PC-3 (cell line): ENCODE measurements around the gene OXCT1. TPM values are rescaled to one million over a fixed set of nuclear protein-coding genes. Genes with fewer than 3 reads are reported as not detected.

Experiments used
- ATAC-seq: fragments of 200-7000 bp; cut with Tn5 transposase; 2 replicates; pipeline ENCODE4 v1.9.1; 2020; ENCODE audit warnings: mild to moderate bottlenecking, moderate library complexity
- BruUV-seq: library from RNA; stranded (reverse); fragments of 400-500 nt; replicated peaks from 2 replicates; lab custom pipeline; 2021; lab: Mats Ljungman, UMichigan
- CTCF ChIA-PET: fragments of 300-600 bp; sonication (Branson Sonifier 250); formaldehyde crosslinking; loops from one replicate; lab custom pipeline; 2022; ENCODE audit warnings: antibody characterized with exemption; lab: Charles Lee
- POLR2A ChIA-PET: fragments of 300-600 bp; sonication (Branson Sonifier 250); formaldehyde crosslinking; loops from one replicate; lab custom pipeline; 2022; ENCODE audit warnings: antibody characterized with exemption; ENCODE audit not compliant: unreplicated experiment; lab: Charles Lee
- DNase-seq: peaks from one replicate; pipeline ENCODE4 v3.0.0-alpha.2; 2015
- H2AFZ ChIP-seq: fragments of 300-600 bp; sonication (generic); 2 replicates; pipeline ENCODE4 v1.6.0; 2016; ENCODE audit warnings: antibody characterized with exemption, low read length
- H3F3A ChIP-seq: fragments of 300-600 bp; sonication (generic); one replicate; pipeline ENCODE4 v1.6.0; 2017; ENCODE audit warnings: antibody characterized with exemption, low read length, control low read depth, mild to moderate bottlenecking; ENCODE audit not compliant: unreplicated experiment
- H3K27ac ChIP-seq: fragments of 300-600 bp; sonication (generic); 2 replicates; pipeline ENCODE4 v1.5.1; 2016; ENCODE audit warnings: mild to moderate bottlenecking, low read length
- H3K27me3 ChIP-seq: fragments of 300-600 bp; sonication (generic); 2 replicates; pipeline ENCODE4 v1.6.1; 2016; ENCODE audit warnings: low read length, mixed read lengths
- H3K36me3 ChIP-seq: fragments of 300-600 bp; sonication (generic); 2 replicates; pipeline ENCODE4 v1.6.1; 2016; ENCODE audit warnings: low read depth, mixed run types, low read length, mixed read lengths
- H3K4me1 ChIP-seq: fragments of 300-600 bp; sonication (generic); 2 replicates; pipeline ENCODE4 v1.5.1; 2016; ENCODE audit warnings: low read length; ENCODE audit not compliant: insufficient read depth
- H3K4me2 ChIP-seq: fragments of 300-600 bp; sonication (generic); 2 replicates; pipeline ENCODE4 v1.6.0; 2016; ENCODE audit warnings: low read length
- H3K4me3 ChIP-seq: fragments of 300-600 bp; sonication (generic); 2 replicates; pipeline ENCODE4 v1.5.1; 2016; ENCODE audit warnings: mild to moderate bottlenecking, low read length, mixed read lengths
- H3K79me2 ChIP-seq: fragments of 300-600 bp; sonication (generic); 2 replicates; pipeline ENCODE4 v1.6.1; 2017; ENCODE audit warnings: low read length, mixed read lengths
- H3K9ac ChIP-seq: fragments of 300-600 bp; sonication (generic); 2 replicates; pipeline ENCODE4 v1.6.0; 2016; ENCODE audit warnings: mild to moderate bottlenecking, low read length
- H3K9me2 ChIP-seq: fragments of 300-600 bp; sonication (generic); replicated peaks from 2 replicates; pipeline ENCODE4 v1.6.1; 2016; ENCODE audit warnings: mixed run types, low read length, mixed read lengths
- H3K9me3 ChIP-seq: fragments of 300-600 bp; sonication (generic); 2 replicates; pipeline ENCODE4 v1.6.1; 2016; ENCODE audit warnings: low read length, mixed read lengths
- H4K20me1 ChIP-seq: fragments of 300-600 bp; sonication (generic); 2 replicates; pipeline ENCODE4 v1.6.1; 2016; ENCODE audit warnings: low read length, mixed read lengths
- EZH2 ChIP-seq: fragments of 300-600 bp; sonication (generic); IDR thresholded peaks from one replicate; pipeline ENCODE4 v1.6.1; 2017; ENCODE audit warnings: antibody characterized with exemption, mild to moderate bottlenecking, low read length; ENCODE audit not compliant: unreplicated experiment
- EZH2phosphoT487 ChIP-seq: fragments of 300-600 bp; sonication (generic); IDR thresholded peaks from 2 replicates; pipeline ENCODE4 v1.6.1; 2018; ENCODE audit warnings: mild to moderate bottlenecking, antibody characterized with exemption, low read length, borderline replicate concordance
- intact Hi-C: fragments of 100-400 bp; cut with micrococcal nuclease; formaldehyde crosslinking; loops from 2 replicates; pipeline ENCODE4 v1.9.0; 2023
- total RNA-seq: library from RNA; depleted of rRNA; stranded (reverse); fragments of >200 nt; gene quantifications from 2 replicates; pipeline ENCODE4 v1.2.3, GENCODE V29; 2014
- TF ChIP-seq, protein P1 (sequence below): fragments of 300-600 bp; sonication (generic); conservative IDR thresholded peaks from 2 replicates; pipeline ENCODE4 v1.5.1; 2017; ENCODE audit warnings: antibody characterized with exemption, low read depth, mild to moderate bottlenecking, low read length

Gene OXCT1
- total RNA-seq, 1 experiment from 2014 or later: 25.5 TPM

DNA sequence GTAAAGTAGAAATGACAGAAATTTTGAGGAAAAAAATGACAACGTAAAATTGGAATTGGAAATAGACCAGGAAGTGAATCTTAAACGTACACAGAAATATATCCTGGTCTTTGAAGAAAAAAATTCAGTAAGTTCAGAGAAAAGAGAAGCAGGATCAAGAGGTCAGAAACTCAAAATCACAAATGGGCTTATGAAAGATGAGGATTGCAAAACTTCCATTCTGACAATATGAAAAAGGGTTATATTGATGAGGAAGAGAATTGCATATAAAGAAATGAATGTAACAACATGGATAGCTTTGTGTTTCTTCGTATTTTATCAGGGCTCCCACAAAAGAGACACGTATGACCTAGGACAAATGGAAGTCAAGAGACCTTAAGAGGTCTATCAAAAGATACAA is 58.1 kb downstream of the OXCT1 start:
- Histone ChIP-seq H3K4me2 (no peak overlapping the region), H3K27me3 (no peaks in the 10 kb centered on the region), H3K36me3 (no peaks in the 10 kb centered on the region), H3K9ac (no peak overlapping the region), H3F3A (no peaks in the 10 kb centered on the region), H2AFZ (no peak overlapping the region), H3K79me2 (no peaks in the 10 kb centered on the region), H4K20me1 (no peaks in the 10 kb centered on the region), H3K4me3 (no peak overlapping the region), H3K9me2 (no peaks in the 10 kb centered on the region), H3K27ac (no peak overlapping the region), H3K4me1 (no peaks in the 10 kb centered on the region), H3K9me3 (no peaks in the 10 kb centered on the region)
- TF ChIP-seq EZH2phosphoT487 (no peak), EZH2 (no peak)
- TF ChIP-seq, protein P1, sequence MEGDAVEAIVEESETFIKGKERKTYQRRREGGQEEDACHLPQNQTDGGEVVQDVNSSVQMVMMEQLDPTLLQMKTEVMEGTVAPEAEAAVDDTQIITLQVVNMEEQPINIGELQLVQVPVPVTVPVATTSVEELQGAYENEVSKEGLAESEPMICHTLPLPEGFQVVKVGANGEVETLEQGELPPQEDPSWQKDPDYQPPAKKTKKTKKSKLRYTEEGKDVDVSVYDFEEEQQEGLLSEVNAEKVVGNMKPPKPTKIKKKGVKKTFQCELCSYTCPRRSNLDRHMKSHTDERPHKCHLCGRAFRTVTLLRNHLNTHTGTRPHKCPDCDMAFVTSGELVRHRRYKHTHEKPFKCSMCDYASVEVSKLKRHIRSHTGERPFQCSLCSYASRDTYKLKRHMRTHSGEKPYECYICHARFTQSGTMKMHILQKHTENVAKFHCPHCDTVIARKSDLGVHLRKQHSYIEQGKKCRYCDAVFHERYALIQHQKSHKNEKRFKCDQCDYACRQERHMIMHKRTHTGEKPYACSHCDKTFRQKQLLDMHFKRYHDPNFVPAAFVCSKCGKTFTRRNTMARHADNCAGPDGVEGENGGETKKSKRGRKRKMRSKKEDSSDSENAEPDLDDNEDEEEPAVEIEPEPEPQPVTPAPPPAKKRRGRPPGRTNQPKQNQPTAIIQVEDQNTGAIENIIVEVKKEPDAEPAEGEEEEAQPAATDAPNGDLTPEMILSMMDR: no peak
- POLR2A ChIA-PET: no interaction called here
- no peak for ATAC-seq
- no TSS peak for BruUV-seq
- no peak for DNase-seq
- intact Hi-C loops: no loop called here
- CTCF ChIA-PET: no interaction called here

DNA sequence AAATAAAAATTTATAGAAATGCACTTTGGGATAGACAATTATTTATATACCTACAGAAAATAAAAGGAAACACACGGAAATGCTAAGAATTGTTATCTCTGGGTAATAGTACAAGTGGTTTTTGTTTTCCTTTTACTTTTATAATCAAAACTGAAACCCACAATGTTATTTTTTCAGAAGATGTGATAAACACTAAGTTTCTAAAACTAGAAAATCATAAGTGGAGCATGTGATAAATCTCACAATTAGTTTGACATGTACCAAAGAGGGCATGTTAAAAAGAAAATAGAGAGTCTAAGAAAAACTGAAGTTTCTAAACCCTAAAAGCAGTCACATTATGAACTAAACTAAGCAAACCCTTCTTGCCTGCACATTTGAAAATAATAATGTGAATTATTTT is 61.1 kb downstream of the OXCT1 start:
- no peaks in the 10 kb centered on the region for H3K9me2 ChIP-seq
- H3F3A ChIP-seq: no peaks in the 10 kb centered on the region
- intact Hi-C loops: no loop called here
- H3K4me3 ChIP-seq: no peak overlapping the region
- H3K27ac ChIP-seq: no peak overlapping the region
- H4K20me1 ChIP-seq: no peaks in the 10 kb centered on the region
- BruUV-seq: no TSS peak
- H3K4me1 ChIP-seq: no peaks in the 10 kb centered on the region
- H3K4me2 ChIP-seq: no peak overlapping the region
- no peak overlapping the region for H3K9ac ChIP-seq
- POLR2A ChIA-PET: interaction anchor here (0.5 kb wide), 1 partner anchor 14 kb away, joined by 3 read pairs; no protein-coding TSS in a partner anchor
- no peaks in the 10 kb centered on the region for H3K27me3 ChIP-seq
- TF ChIP-seq EZH2 (no peak), EZH2phosphoT487 (no peak)
- TF ChIP-seq, protein P1: no peak
- ATAC-seq (no peak), DNase-seq (no peak)
- H3K79me2 ChIP-seq: no peaks in the 10 kb centered on the region
- H2AFZ ChIP-seq: no peak overlapping the region
- CTCF ChIA-PET: no interaction called here
- H3K9me3 ChIP-seq: no peaks in the 10 kb centered on the region
- H3K36me3 ChIP-seq: peaks cover 7% of the 10 kb centered on the region; the same call in 1 of the 2 replicates

DNA sequence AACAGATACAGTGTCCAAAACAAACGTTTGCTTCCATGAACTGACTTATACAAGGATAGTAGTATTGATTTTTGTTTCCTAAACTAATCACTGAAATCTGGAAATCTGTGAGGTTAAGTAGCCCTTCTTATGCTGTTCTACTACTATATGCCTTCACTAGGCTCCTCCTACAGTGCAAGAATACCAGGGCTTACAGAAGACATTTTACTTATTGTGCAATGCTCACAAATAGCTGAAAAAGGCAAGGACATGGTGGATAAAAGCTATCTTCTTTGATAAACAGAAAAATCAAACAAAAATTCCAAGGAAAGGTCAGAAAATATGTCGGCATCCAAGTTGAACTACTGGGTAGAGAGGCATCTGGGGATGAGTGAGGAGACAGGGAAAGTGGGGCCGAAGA is 61.9 kb downstream of the OXCT1 start:
- Histone ChIP-seq H4K20me1 (no peaks in the 10 kb centered on the region), H3K4me3 (no peak overlapping the region), H3K9me2 (no peaks in the 10 kb centered on the region), H3K79me2 (no peaks in the 10 kb centered on the region), H3K27ac (no peak overlapping the region), H3K4me2 (no peak overlapping the region), H3K36me3 (peaks cover 7% of the 10 kb centered on the region; the same call in 1 of the 2 replicates), H3K9ac (no peak overlapping the region), H3K27me3 (no peaks in the 10 kb centered on the region), H2AFZ (no peak overlapping the region), H3F3A (no peaks in the 10 kb centered on the region), H3K9me3 (no peaks in the 10 kb centered on the region), H3K4me1 (no peaks in the 10 kb centered on the region)
- ChIA-PET CTCF (no interaction called here), POLR2A (interaction anchor here (0.6 kb wide), 1 partner anchor 18 kb away, joined by 5 read pairs; no protein-coding TSS in a partner anchor)
- DNase-seq (no peak), ATAC-seq (no peak)
- no peak for TF ChIP-seq EZH2
- TF ChIP-seq, protein P1: no peak
- no peak for TF ChIP-seq EZH2phosphoT487
- no TSS peak for BruUV-seq
- intact Hi-C loops: no loop called here
